Renal pelvis (tissue), 4 donors: Measurements from ENCODE around the gene ASAP2. TPM values are rescaled to one million over a fixed set of nuclear protein-coding genes. Genes with fewer than 3 reads are reported as not detected.
"Not testable (repeated sequence)": the region's sequence is repeated elsewhere in the genome, so short reads cannot be mapped to it uniquely, and the experiment has no call there.

Source experiments
- DNase-seq: peaks from one replicate; pipeline ENCODE4 v3.0.0-alpha.2; 2013
- polyA plus RNA-seq, 3 donors: library from polyadenylated mRNA; unstranded; fragments of 120-200 nt; gene quantifications; one replicate each; pipeline ENCODE4 v1.2.1, GENCODE V29; 2013; ENCODE audit not compliant: insufficient read length in 3 of 3

The ASAP2 gene
- polyA plus RNA-seq, 3 donors = 53.4 to 64.2 (median 57.3) TPM

GRCh38 chr2:9207641-9208311, 1.2 kb downstream of the ASAP2 start:
- no peak for DNase-seq

GRCh38 chr2:9208875-9209274, 2.3 kb downstream of the ASAP2 start:
- no peak for DNase-seq

- no peak for DNase-seq
Measured at GRCh38 chr2:9210030-9210429, 3.4 kb downstream of the ASAP2 start.

- DNase-seq = peak; percentile 22
Measured at GRCh38 chr2:9211496-9211895, 4.9 kb downstream of the ASAP2 start.

GRCh38 chr2:9212010-9212635, 5.5 kb downstream of the ASAP2 start:
- DNase-seq = no peak

- DNase-seq = peak; percentile 24
Measured at GRCh38 chr2:9212661-9213411, 6.2 kb downstream of the ASAP2 start.

GRCh38 chr2:9213477-9214051, 7.0 kb downstream of the ASAP2 start:
- no peak for DNase-seq

GRCh38 chr2:9214873-9215272, 8.3 kb downstream of the ASAP2 start:
- no peak for DNase-seq

GRCh38 chr2:9215680-9216079, 9.1 kb downstream of the ASAP2 start:
- DNase-seq = no peak

- not testable (repeated sequence) for DNase-seq
Measured at GRCh38 chr2:9216143-9216542, 9.5 kb downstream of the ASAP2 start.

GRCh38 chr2:9217838-9218770, 11.5 kb downstream of the ASAP2 start:
- DNase-seq = no peak

- no peak for DNase-seq
Measured at GRCh38 chr2:9219027-9219445, 12.4 kb downstream of the ASAP2 start.

GRCh38 chr2:9220201-9220600, 13.6 kb downstream of the ASAP2 start:
- no peak for DNase-seq

GRCh38 chr2:9221223-9221622, 14.6 kb downstream of the ASAP2 start:
- DNase-seq = no peak

GRCh38 chr2:9222239-9222892, 15.8 kb downstream of the ASAP2 start:
- no peak for DNase-seq

GRCh38 chr2:9222893-9223287, 16.3 kb downstream of the ASAP2 start:
- no peak for DNase-seq

- no peak for DNase-seq
Measured at GRCh38 chr2:9225806-9226205, 19.2 kb downstream of the ASAP2 start.

- DNase-seq = no peak
Measured at GRCh38 chr2:9226458-9227380, 20.1 kb downstream of the ASAP2 start.

GRCh38 chr2:9228088-9228751, 21.6 kb downstream of the ASAP2 start:
- no peak for DNase-seq
